ENCODE results near the gene TMEM95.

Gene TMEM95

DNA sequence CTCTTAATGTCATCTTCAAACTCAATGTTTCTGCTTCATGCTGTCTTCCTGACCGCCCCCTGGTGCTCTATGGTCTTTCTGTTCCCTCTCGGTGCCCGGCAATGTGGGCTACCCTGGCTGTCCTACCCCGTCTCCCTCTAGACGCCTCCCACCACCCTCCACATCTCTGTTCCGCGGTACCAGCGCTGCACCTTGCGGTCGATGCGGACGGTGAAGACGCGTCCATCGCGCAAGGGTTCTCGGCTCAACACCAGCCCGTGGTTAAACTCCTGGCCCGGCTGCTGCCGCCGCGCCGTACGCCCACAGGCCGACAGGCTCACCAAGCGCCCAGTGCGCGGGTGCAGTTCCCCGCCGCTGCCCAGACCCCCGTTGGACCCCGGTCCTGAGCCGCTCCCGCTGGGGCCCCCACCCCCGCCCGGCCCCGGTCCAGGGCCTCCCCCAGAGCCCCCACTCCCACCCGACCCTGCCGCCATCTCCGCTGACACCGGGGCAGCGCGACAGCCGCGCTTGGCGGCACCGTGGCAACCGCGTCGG is 26.0 kb upstream of the TMEM95 start, which contains the start of gene NEURL4:
Gene NEURL4 (minus strand): TSS at position 496 of the 534 bp plus-strand sequence. CDS start 23 bp downstream, at position 473.
- H3K4me3 ChIP-seq (ENCODE audit: low read length): peak within 1 kb of the TSS; percentile 88
- TF ChIP-seq EZH2phosphoT487 (IDR thresholded peaks at IDR 0.05; ENCODE audit: low read depth): no peak
- TF ChIP-seq, protein P1, sequence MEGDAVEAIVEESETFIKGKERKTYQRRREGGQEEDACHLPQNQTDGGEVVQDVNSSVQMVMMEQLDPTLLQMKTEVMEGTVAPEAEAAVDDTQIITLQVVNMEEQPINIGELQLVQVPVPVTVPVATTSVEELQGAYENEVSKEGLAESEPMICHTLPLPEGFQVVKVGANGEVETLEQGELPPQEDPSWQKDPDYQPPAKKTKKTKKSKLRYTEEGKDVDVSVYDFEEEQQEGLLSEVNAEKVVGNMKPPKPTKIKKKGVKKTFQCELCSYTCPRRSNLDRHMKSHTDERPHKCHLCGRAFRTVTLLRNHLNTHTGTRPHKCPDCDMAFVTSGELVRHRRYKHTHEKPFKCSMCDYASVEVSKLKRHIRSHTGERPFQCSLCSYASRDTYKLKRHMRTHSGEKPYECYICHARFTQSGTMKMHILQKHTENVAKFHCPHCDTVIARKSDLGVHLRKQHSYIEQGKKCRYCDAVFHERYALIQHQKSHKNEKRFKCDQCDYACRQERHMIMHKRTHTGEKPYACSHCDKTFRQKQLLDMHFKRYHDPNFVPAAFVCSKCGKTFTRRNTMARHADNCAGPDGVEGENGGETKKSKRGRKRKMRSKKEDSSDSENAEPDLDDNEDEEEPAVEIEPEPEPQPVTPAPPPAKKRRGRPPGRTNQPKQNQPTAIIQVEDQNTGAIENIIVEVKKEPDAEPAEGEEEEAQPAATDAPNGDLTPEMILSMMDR (IDR thresholded peaks at IDR 0.05; ENCODE audit: low read depth, low read length): no peak
- no peaks in the 10 kb centered on the region for H3K9me3 ChIP-seq (ENCODE audit: insufficient read depth, low read length)
- H3K9ac ChIP-seq (ENCODE audit: low read length): peak within 1 kb of the TSS; percentile 94
- peaks cover 16% of the 10 kb centered on the region for H3K79me2 ChIP-seq (ENCODE audit: low read length)
- peaks cover 30% of the 10 kb centered on the region for H3K4me1 ChIP-seq (ENCODE audit: low read length)
- H3K36me3 ChIP-seq (replicated peaks; ENCODE audit: low read depth, low read length): peaks cover 3% of the 10 kb centered on the region
- peak within 1 kb of the TSS; percentile 32; the same call in 1 of the 2 replicates for H2AFZ ChIP-seq (ENCODE audit: low read depth, low read length)
- H3K4me2 ChIP-seq (ENCODE audit: low read length): peak within 1 kb of the TSS; percentile 92
- H4K20me1 ChIP-seq (ENCODE audit: insufficient read depth, low read length): no peaks in the 10 kb centered on the region
- H3K27ac ChIP-seq (ENCODE audit: low read length): peak within 1 kb of the TSS; percentile 93
- H3K27me3 ChIP-seq (ENCODE audit: low read depth, low read length): no peaks in the 10 kb centered on the region

DNA sequence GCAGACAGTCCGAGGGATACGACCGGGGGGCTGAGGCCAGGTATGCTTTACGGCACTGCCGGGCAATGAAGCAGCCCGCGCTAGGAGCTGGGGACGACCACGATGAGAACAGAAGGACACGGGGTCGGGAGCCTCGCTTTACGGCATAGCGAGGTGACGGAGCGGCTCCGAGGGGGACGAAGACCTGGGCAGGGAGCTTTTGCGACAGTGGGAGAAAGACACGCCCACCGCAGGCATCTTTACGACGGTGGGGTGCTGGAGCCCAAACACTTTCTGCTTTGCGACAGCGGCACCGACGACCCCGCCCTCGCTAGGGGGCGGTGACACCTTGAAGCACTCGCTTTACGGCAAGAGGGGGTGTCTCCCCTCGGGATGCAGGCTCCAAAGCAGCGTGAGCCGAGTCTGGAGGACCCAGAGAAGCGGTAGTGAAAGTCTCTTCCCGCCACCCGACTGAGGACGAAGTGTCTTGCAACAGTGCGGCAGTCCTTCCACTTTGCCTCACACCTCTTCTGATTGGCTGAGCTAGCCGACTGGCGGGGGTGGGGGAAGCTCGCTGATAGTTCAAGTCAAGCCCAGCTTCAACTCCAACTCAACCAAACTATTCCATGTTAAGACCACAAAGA is 25.5 kb upstream of the TMEM95 start:
- peak overlapping the region; percentile 94 for H3K9ac ChIP-seq (ENCODE audit: low read length)
- peak overlapping the region; percentile 93 for H3K27ac ChIP-seq (ENCODE audit: low read length)
- peaks cover 3% of the 10 kb centered on the region for H3K36me3 ChIP-seq (replicated peaks; ENCODE audit: low read depth, low read length)
- TF ChIP-seq, protein P1 (IDR thresholded peaks at IDR 0.05; ENCODE audit: low read depth, low read length): no peak
- no peak for TF ChIP-seq EZH2phosphoT487 (IDR thresholded peaks at IDR 0.05; ENCODE audit: low read depth)
- peak overlapping the region; percentile 88 for H3K4me3 ChIP-seq (ENCODE audit: low read length)
- H3K79me2 ChIP-seq (ENCODE audit: low read length): peaks cover 16% of the 10 kb centered on the region
- H3K4me2 ChIP-seq (ENCODE audit: low read length): peak overlapping the region; percentile 89
- H3K9me3 ChIP-seq (ENCODE audit: insufficient read depth, low read length): no peaks in the 10 kb centered on the region
- peak overlapping the region; percentile 32; the same call in 1 of the 2 replicates for H2AFZ ChIP-seq (ENCODE audit: low read depth, low read length)
- peaks cover 30% of the 10 kb centered on the region for H3K4me1 ChIP-seq (ENCODE audit: low read length)
- H4K20me1 ChIP-seq (ENCODE audit: insufficient read depth, low read length): no peaks in the 10 kb centered on the region
- no peaks in the 10 kb centered on the region for H3K27me3 ChIP-seq (ENCODE audit: low read depth, low read length)

DNA sequence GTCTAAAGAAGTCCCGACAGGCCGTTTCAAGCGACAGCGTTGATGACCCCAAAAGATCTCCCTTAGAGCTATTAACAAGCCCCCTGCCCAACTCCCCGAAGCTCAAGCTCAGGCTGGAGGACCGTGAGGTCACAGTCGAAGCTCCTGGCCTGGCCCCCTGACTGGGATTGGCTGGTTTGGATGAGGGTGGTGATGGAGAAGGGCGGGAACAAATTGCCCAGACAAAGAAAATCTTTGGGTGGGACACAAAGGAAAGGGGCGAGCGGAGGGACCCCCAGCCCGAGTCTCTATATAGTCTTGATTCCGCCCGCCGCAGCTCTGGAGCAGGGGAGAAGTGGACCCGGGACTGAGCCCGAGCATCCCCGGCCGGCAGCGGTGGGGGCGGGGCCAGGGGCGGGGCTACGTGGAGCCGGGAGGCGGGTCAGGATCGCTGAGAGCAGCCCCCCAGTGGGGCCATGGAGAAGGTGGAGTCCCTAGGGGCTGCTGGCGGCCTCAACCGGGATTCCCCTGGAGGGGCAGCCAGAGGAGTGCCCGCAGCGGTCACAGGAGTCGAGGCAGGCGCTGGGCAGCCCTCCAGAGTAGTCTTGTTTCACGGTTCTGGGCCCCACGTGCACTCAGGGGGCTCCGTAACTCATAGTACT is 24.8 kb upstream of the TMEM95 start:
- H3K36me3 ChIP-seq (replicated peaks; ENCODE audit: low read depth, low read length): no peaks in the 10 kb centered on the region
- peak overlapping the region; percentile 93 for H3K27ac ChIP-seq (ENCODE audit: low read length)
- H3K79me2 ChIP-seq (ENCODE audit: low read length): peaks cover 16% of the 10 kb centered on the region
- H3K9ac ChIP-seq (ENCODE audit: low read length): peak overlapping the region; percentile 94
- H3K9me3 ChIP-seq (ENCODE audit: insufficient read depth, low read length): no peaks in the 10 kb centered on the region
- H3K4me3 ChIP-seq (ENCODE audit: low read length): peak overlapping the region; percentile 88
- 0 out of 2 replicates have a peak overlapping the region, but pooled peaks have one; percentile 32 for H2AFZ ChIP-seq (ENCODE audit: low read depth, low read length)
- H3K27me3 ChIP-seq (ENCODE audit: low read depth, low read length): no peaks in the 10 kb centered on the region
- peak overlapping the region; percentile 89 for H3K4me2 ChIP-seq (ENCODE audit: low read length)
- no peak for TF ChIP-seq EZH2phosphoT487 (IDR thresholded peaks at IDR 0.05; ENCODE audit: low read depth)
- H3K4me1 ChIP-seq (ENCODE audit: low read length): peaks cover 30% of the 10 kb centered on the region
- no peaks in the 10 kb centered on the region for H4K20me1 ChIP-seq (ENCODE audit: insufficient read depth, low read length)

DNA sequence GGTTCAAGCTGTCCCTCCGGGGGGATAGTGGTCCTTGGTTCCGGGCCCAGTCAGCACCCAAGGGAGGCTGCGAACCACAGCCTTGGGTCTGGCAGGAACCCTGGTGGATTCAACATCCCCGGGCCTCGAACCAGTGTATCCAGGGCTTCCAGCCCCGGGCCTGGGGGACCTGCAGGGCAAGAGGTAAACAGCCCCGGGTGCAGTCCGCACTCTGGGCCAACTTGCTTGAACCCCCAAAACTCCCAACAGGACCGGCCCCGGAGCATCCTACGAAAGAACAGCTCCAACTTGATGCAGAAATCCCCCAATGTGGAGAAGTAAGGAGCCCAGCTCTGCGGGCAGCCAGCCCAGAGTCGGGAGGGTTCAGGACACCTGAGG is 24.3 kb upstream of the TMEM95 start:
- H3K27me3 ChIP-seq (ENCODE audit: low read depth, low read length): no peaks in the 10 kb centered on the region
- no peak overlapping the region for H2AFZ ChIP-seq (ENCODE audit: low read depth, low read length)
- H3K9ac ChIP-seq (ENCODE audit: low read length): peak overlapping the region; percentile 94
- peaks cover 32% of the 10 kb centered on the region for H3K4me1 ChIP-seq (ENCODE audit: low read length)
- H3K9me3 ChIP-seq (ENCODE audit: insufficient read depth, low read length): no peaks in the 10 kb centered on the region
- peak overlapping the region; percentile 89 for H3K4me2 ChIP-seq (ENCODE audit: low read length)
- H3K36me3 ChIP-seq (replicated peaks; ENCODE audit: low read depth, low read length): no peaks in the 10 kb centered on the region
- no peak for TF ChIP-seq EZH2phosphoT487 (IDR thresholded peaks at IDR 0.05; ENCODE audit: low read depth)
- TF ChIP-seq, protein P1 (IDR thresholded peaks at IDR 0.05; ENCODE audit: low read depth, low read length): no peak
- peaks cover 16% of the 10 kb centered on the region for H3K79me2 ChIP-seq (ENCODE audit: low read length)
- no peaks in the 10 kb centered on the region for H4K20me1 ChIP-seq (ENCODE audit: insufficient read depth, low read length)
- H3K4me3 ChIP-seq (ENCODE audit: low read length): peak overlapping the region; percentile 88
- H3K27ac ChIP-seq (ENCODE audit: low read length): peak overlapping the region; percentile 93

Data from OCI-LY3 (cell line).